Measurements from ENCODE around the gene SLC25A34.

Gene SLC25A34

DNA sequence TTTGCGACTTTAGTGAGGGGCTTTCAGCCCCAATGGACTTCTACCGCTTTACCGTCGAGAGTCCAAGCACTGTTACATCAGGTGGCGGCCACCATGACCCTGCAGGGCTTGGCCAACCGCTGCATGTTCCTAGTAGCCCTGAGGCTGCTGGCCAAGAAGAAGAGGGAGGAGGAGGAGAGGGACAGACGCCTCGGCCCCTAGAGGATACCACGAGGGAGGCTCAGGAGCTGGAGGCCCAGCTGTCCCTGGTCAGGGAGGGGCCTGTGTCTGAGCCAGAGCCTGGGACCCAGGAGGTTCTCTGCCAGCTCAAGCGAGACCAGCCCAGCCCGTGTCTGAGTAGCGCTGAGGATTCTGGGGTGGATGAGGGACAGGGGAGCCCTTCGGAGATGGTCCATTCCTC, 8.6 kb upstream of the SLC25A34 start:
- peaks cover 2% of the 10 kb centered on the region; the same call in 1 of the 2 replicates for H3K36me3 ChIP-seq
- no peaks in the 10 kb centered on the region for H3K27me3 ChIP-seq
- no peak for DNase-seq
- H3K4me1 ChIP-seq: no peaks in the 10 kb centered on the region
- no peak overlapping the region for H3K4me3 ChIP-seq (ENCODE audit: low read depth, low read length)
- TF ChIP-seq, protein P1, sequence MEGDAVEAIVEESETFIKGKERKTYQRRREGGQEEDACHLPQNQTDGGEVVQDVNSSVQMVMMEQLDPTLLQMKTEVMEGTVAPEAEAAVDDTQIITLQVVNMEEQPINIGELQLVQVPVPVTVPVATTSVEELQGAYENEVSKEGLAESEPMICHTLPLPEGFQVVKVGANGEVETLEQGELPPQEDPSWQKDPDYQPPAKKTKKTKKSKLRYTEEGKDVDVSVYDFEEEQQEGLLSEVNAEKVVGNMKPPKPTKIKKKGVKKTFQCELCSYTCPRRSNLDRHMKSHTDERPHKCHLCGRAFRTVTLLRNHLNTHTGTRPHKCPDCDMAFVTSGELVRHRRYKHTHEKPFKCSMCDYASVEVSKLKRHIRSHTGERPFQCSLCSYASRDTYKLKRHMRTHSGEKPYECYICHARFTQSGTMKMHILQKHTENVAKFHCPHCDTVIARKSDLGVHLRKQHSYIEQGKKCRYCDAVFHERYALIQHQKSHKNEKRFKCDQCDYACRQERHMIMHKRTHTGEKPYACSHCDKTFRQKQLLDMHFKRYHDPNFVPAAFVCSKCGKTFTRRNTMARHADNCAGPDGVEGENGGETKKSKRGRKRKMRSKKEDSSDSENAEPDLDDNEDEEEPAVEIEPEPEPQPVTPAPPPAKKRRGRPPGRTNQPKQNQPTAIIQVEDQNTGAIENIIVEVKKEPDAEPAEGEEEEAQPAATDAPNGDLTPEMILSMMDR (IDR thresholded peaks at IDR 0.05; ENCODE audit: low read depth, low read length): no peak
- H3K9me3 ChIP-seq: no peaks in the 10 kb centered on the region

DNA sequence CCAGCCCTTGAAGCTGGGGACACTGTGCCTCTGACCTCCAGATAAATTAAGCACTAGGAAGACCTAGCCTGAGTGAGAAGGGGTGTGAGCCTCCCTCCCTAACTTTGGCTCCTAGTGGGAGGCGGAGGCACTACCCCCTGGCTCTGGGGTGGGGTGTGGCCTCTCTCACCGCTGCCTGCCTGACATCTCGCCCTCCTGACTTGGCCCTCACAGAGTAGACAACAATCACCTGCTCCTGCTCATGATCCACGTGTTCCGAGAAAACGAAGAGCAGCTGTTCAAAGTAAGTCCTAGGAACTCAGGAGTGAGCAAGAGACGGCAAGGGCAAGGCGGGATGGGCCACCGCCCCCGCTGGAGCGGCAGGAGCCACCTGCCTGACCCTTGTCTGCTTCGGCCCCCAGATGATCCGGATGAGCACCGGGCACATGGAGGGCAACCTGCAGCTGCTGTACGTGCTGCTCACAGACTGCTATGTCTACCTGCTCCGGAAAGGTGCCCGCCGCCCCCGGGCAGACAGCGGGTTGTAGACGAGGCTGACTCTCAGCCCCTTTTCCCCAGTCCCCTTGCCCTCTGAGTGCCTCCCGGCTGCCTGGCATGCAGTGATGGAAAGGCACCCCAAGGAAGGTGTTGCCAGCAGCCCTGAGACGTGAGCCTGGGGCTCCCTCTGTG, 8.1 kb upstream of the SLC25A34 start:
- no peaks in the 10 kb centered on the region for H3K27me3 ChIP-seq
- H3K36me3 ChIP-seq: peaks cover 3% of the 10 kb centered on the region; the same call in 1 of the 2 replicates
- DNase-seq: no peak
- no peaks in the 10 kb centered on the region for H3K4me1 ChIP-seq
- no peak overlapping the region for H3K4me3 ChIP-seq (ENCODE audit: low read depth, low read length)
- no peaks in the 10 kb centered on the region for H3K9me3 ChIP-seq
- TF ChIP-seq, protein P1 (IDR thresholded peaks at IDR 0.05; ENCODE audit: low read depth, low read length): no peak

DNA sequence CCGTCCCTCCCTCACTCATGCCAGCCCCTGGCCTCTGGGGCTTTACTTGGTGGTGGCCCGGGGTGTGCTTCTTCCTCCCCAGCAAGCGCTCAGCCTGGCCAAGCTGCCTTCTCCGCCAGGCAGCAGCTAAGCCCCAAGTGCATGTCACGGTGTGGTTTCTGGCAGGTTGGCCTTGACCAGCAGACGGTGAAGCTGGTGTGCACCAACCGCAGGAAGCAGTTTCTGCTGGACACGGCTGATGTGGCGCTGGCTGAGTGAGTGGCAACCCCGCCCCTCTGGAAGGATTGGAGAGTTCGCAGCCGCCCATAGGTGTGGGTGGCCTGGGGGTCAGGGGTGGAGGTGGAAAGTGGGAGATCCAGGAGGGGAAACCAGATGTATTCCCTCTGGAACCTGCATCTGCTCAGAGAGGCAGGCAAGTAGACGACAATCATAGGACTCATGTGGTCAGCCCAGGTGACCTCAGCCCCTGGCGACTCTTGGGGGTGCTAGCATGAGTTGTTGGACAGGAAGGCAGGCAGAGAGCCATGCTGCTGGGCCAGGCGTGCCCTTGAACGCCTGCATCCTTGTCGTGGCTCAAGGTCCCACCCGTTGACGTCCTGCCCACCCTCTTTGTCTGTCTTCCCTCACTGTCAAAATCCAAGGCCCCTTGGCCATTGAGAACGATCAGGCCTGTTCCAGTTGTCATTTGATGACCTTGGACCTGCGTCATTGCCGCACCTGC, 7.0 kb upstream of the SLC25A34 start:
- Histone ChIP-seq H3K4me3 (ENCODE audit: low read depth, low read length) (no peak overlapping the region), H3K27me3 (no peaks in the 10 kb centered on the region), H3K9me3 (no peaks in the 10 kb centered on the region), H3K36me3 (peaks cover 3% of the 10 kb centered on the region; the same call in 1 of the 2 replicates), H3K4me1 (no peaks in the 10 kb centered on the region)
- TF ChIP-seq, protein P1 (IDR thresholded peaks at IDR 0.05; ENCODE audit: low read depth, low read length): no peak
- no peak for DNase-seq

DNA sequence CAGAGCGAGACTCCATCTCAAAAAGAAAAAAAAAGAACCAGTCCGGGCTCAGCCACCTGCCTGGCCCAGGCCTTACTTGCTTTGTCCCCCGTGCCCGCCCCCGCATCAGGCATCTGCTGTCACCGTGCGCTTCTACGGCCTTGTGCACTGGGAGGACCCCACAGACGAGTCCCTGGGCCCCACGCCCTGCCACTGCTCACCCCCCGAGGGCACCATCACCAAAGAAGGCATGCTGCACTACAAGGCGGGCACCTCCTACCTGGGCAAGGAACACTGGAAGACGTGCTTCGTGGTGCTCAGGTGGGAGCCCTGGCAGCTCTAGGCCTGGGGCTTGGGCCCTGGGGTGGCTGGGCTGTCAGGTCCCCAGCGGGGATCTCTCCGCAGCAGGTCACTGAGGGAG, 5.6 kb upstream of the SLC25A34 start:
- H3K4me1 ChIP-seq: no peaks in the 10 kb centered on the region
- no peak overlapping the region for H3K4me3 ChIP-seq (ENCODE audit: low read depth, low read length)
- TF ChIP-seq, protein P1 (IDR thresholded peaks at IDR 0.05; ENCODE audit: low read depth, low read length): no peak
- no peaks in the 10 kb centered on the region for H3K9me3 ChIP-seq
- H3K36me3 ChIP-seq: peaks cover 3% of the 10 kb centered on the region; the same call in 1 of the 2 replicates
- DNase-seq: no peak
- no peaks in the 10 kb centered on the region for H3K27me3 ChIP-seq

DNA sequence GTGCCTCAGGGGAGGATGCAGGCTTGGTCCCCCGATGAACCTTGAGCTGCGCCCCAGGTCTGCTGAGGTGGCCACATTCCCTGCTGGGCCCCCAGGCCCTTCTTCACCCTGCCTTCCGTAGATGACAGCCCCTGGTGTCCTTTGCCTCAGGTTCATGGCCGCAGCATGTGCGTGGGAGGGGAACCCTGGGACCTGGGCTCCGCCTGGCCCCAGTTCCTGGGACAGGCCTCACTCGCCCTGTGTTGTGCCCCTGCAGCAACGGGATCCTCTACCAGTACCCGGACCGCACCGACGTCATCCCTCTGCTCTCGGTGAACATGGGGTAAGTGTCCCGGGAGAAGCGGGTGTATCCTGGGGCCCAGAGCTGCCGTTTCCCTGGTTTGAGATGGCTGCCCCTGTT, 5.1 kb upstream of the SLC25A34 start:
- DNase-seq: no peak
- Histone ChIP-seq H3K4me1 (no peaks in the 10 kb centered on the region), H3K36me3 (peaks cover 3% of the 10 kb centered on the region; the same call in 1 of the 2 replicates), H3K27me3 (no peaks in the 10 kb centered on the region), H3K9me3 (no peaks in the 10 kb centered on the region), H3K4me3 (ENCODE audit: low read depth, low read length) (no peak overlapping the region)
- TF ChIP-seq, protein P1 (IDR thresholded peaks at IDR 0.05; ENCODE audit: low read depth, low read length): no peak
